A549 (cell line): Measurements from ENCODE around the gene MED22.

Experiments used
- CEBPB ChIP-seq, 2 experiments: fragments of >200 bp in 1 of 2; sonication (Bioruptor Twin) in 1 of 2; formaldehyde crosslinking in 1 of 2; IDR thresholded peaks; 2 replicates each; pipeline ENCODE4 v1.6.1; 2012 to 2016
- JUNB ChIP-seq: fragments of >200 bp; sonication (Bioruptor Twin); formaldehyde crosslinking; IDR thresholded peaks from 2 replicates; pipeline ENCODE4 v1.6.1; 2016
- MAFK ChIP-seq: fragments of 450-650 bp; IDR thresholded peaks from 2 replicates; pipeline ENCODE4 v1.6.1; 2014; ENCODE audit not compliant: partially characterized antibody
- POLR2A ChIP-seq: IDR thresholded peaks from 2 replicates; pipeline ENCODE4 v1.6.1; 2012; ENCODE audit warnings: mild to moderate bottlenecking, low read length
- RAD21 ChIP-seq, 2 experiments: fragments of >200 bp in 1 of 2; sonication (Bioruptor Twin) in 1 of 2; formaldehyde crosslinking in 1 of 2; IDR thresholded peaks in 1 of 2; conservative IDR thresholded peaks in 1 of 2; 2 replicates in 1 of 2; 3 replicates in 1 of 2; pipeline ENCODE4 v1.6.1; 2012 to 2018; ENCODE audit warnings: inconsistent platforms in 1 of 2
- RFX5 ChIP-seq: fragments of 450-650 bp; IDR thresholded peaks from 2 replicates; pipeline ENCODE4 v1.7.1; 2014; ENCODE audit warnings: antibody characterized with exemption, mild to moderate bottlenecking, moderate library complexity
- SREBF2 ChIP-seq: fragments of 450-650 bp; IDR thresholded peaks from 2 replicates; pipeline ENCODE4 v1.6.1; 2014; ENCODE audit warnings: mild to moderate bottlenecking, moderate library complexity
- TF ChIP-seq, protein P1 (sequence below): fragments of >200 bp; sonication (Bioruptor Twin); formaldehyde crosslinking; IDR thresholded peaks from 3 replicates; pipeline ENCODE4 v1.5.1; 2016

DNA sequence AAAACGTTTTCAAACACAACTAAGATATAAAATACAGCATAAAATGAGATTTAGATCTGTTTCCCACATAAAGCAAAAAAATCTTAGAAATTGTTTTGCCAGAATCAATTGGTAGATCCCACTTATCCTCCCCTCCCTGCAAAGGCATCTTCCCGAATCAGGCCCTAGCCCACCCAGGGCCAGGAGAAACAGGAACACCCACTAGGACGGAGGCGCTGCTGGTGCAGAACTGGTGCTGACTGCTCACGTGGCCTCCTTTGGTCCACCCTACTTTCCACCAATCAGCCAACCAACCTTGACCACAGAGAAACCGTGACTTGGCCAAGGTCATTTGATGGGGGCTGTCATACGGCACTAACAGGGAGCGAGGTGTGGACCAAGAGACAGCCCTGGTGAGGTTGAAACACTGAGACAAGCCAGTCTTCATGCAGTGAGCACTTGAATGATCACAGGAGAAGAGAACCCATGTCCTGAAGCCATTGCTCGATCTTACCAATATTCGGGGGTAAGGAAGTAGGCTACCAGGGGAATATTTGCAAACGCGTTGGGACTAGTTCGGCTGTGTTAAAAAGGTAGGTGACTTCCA is 13.7 kb upstream of the MED22 start:
- TF ChIP-seq JUNB, result no peak
- no peak for TF ChIP-seq POLR2A
- TF ChIP-seq, protein P1, sequence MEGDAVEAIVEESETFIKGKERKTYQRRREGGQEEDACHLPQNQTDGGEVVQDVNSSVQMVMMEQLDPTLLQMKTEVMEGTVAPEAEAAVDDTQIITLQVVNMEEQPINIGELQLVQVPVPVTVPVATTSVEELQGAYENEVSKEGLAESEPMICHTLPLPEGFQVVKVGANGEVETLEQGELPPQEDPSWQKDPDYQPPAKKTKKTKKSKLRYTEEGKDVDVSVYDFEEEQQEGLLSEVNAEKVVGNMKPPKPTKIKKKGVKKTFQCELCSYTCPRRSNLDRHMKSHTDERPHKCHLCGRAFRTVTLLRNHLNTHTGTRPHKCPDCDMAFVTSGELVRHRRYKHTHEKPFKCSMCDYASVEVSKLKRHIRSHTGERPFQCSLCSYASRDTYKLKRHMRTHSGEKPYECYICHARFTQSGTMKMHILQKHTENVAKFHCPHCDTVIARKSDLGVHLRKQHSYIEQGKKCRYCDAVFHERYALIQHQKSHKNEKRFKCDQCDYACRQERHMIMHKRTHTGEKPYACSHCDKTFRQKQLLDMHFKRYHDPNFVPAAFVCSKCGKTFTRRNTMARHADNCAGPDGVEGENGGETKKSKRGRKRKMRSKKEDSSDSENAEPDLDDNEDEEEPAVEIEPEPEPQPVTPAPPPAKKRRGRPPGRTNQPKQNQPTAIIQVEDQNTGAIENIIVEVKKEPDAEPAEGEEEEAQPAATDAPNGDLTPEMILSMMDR, result no peak
- TF ChIP-seq RAD21 (conservative IDR thresholded peaks at IDR 0.05 in 1 of 2, IDR thresholded peaks at IDR 0.05 in 1 of 2), result no peak
- TF ChIP-seq SREBF2, result no peak
- TF ChIP-seq CEBPB (IDR thresholded peaks at IDR 0.05), result no peak
- no peak for TF ChIP-seq RFX5
- TF ChIP-seq MAFK, result no peak
